DOHH2 (cell line): ENCODE data around the gene GPC5.
"Not testable (repeated sequence)": the region's sequence is repeated elsewhere in the genome, so short reads cannot be mapped to it uniquely, and the experiment has no call there.

Source experiments
- H3F3A ChIP-seq: fragments of 200-600 bp; sonication (generic), shearing (Covaris generic); 2 replicates; pipeline ENCODE4 v1.6.0; 2016; ENCODE audit warnings: antibody characterized with exemption, mild to moderate bottlenecking; ENCODE audit not compliant: control insufficient read depth, insufficient read depth
- H3K27ac ChIP-seq: fragments of 200-600 bp; sonication (generic); 2 replicates; pipeline ENCODE4 v1.5.1; 2014; ENCODE audit warnings: low read depth, mild to moderate bottlenecking, low read length, moderate library complexity
- H3K27me3 ChIP-seq: fragments of 200-600 bp; sonication (generic); 2 replicates; pipeline ENCODE4 v1.6.1; 2014; ENCODE audit warnings: mild to moderate bottlenecking, low read length, mixed read lengths; ENCODE audit not compliant: control insufficient read depth
- H3K36me3 ChIP-seq: fragments of 200-600 bp; sonication (generic); 2 replicates; pipeline ENCODE4 v1.6.1; 2014; ENCODE audit warnings: mild to moderate bottlenecking, low read length, moderate library complexity, mixed read lengths; ENCODE audit not compliant: control insufficient read depth
- H3K4me1 ChIP-seq: fragments of 200-600 bp; sonication (generic); 2 replicates; pipeline ENCODE4 v1.6.1; 2014; ENCODE audit warnings: mild to moderate bottlenecking, low read length, mixed read lengths; ENCODE audit not compliant: control insufficient read depth
- H3K4me2 ChIP-seq: fragments of 200-600 bp; sonication (generic); 2 replicates; pipeline ENCODE4 v1.6.0; 2014; ENCODE audit warnings: mild to moderate bottlenecking, low read length, moderate library complexity
- H3K4me3 ChIP-seq: fragments of 200-600 bp; sonication (generic); 2 replicates; pipeline ENCODE4 v1.5.1; 2014; ENCODE audit warnings: mild to moderate bottlenecking, low read length, mixed read lengths
- H3K79me2 ChIP-seq: fragments of 200-600 bp; sonication (generic); 2 replicates; pipeline ENCODE4 v1.6.1; 2014; ENCODE audit warnings: mild to moderate bottlenecking, low read length, mixed read lengths; ENCODE audit not compliant: control insufficient read depth
- H3K9me2 ChIP-seq: fragments of 200-600 bp; sonication (generic); replicated peaks from 2 replicates; pipeline ENCODE4 v1.6.1; 2014; ENCODE audit warnings: mild to moderate bottlenecking, low read length, mixed read lengths; ENCODE audit not compliant: control insufficient read depth
- H3K9me3 ChIP-seq: fragments of 200-600 bp; sonication (generic); 2 replicates; pipeline ENCODE4 v1.6.1; 2014; ENCODE audit warnings: antibody characterized with exemption, low read length, mixed read lengths; ENCODE audit not compliant: control insufficient read depth, insufficient read depth
- H4K20me1 ChIP-seq: fragments of 200-600 bp; sonication (generic); 2 replicates; pipeline ENCODE4 v1.6.0; 2014; ENCODE audit warnings: low read depth, mild to moderate bottlenecking, antibody characterized with exemption, low read length, moderate library complexity; ENCODE audit not compliant: control insufficient read depth, insufficient read depth
- CTCF ChIP-seq: fragments of 200-600 bp; sonication (generic); IDR thresholded peaks from one replicate; pipeline ENCODE4 v1.5.1; 2014; ENCODE audit warnings: antibody characterized with exemption, mild to moderate bottlenecking, low read depth, low read length; ENCODE audit not compliant: poor library complexity, severe bottlenecking
- EZH2phosphoT487 ChIP-seq: fragments of 200-600 bp; sonication (generic); IDR thresholded peaks from 2 replicates; pipeline ENCODE4 v1.6.1; 2017; ENCODE audit warnings: borderline replicate concordance, mild to moderate bottlenecking, antibody characterized with exemption, low read length, moderate library complexity, mixed read lengths

The GPC5 gene

GRCh38 chr13:91893040-91893439 is 494.6 kb downstream of the GPC5 start:
- Histone ChIP-seq H3K4me3 (no peak overlapping the region), H3K4me1 (no peaks in the 10 kb centered on the region), H3K79me2 (no peaks in the 10 kb centered on the region), H3F3A (no peaks in the 10 kb centered on the region), H3K4me2 (no peak overlapping the region), H3K27me3 (no peaks in the 10 kb centered on the region), H3K9me3 (no peaks in the 10 kb centered on the region), H4K20me1 (no peaks in the 10 kb centered on the region), H3K27ac (no peak overlapping the region), H3K36me3 (no peaks in the 10 kb centered on the region), H3K9me2 (no peaks in the 10 kb centered on the region)
- TF ChIP-seq CTCF (no peak), EZH2phosphoT487 (no peak)

GRCh38 chr13:91894316-91894715 is 495.9 kb downstream of the GPC5 start:
- Histone ChIP-seq H3K4me2 (no peak overlapping the region), H3K79me2 (no peaks in the 10 kb centered on the region), H3K9me3 (no peaks in the 10 kb centered on the region), H3F3A (no peaks in the 10 kb centered on the region), H4K20me1 (no peaks in the 10 kb centered on the region), H3K27me3 (no peaks in the 10 kb centered on the region), H3K9me2 (no peaks in the 10 kb centered on the region), H3K27ac (no peak overlapping the region), H3K36me3 (no peaks in the 10 kb centered on the region), H3K4me3 (no peak overlapping the region), H3K4me1 (no peaks in the 10 kb centered on the region)
- TF ChIP-seq CTCF, result no peak
- no peak for TF ChIP-seq EZH2phosphoT487

GRCh38 chr13:91896547-91896946 is 498.1 kb downstream of the GPC5 start:
- no peaks in the 10 kb centered on the region for H3K9me3 ChIP-seq
- H3K27me3 ChIP-seq, result no peaks in the 10 kb centered on the region
- TF ChIP-seq EZH2phosphoT487 (no peak), CTCF (no peak)
- H3K4me3 ChIP-seq, result no peak overlapping the region
- no peaks in the 10 kb centered on the region for H4K20me1 ChIP-seq
- H3K4me1 ChIP-seq, result no peaks in the 10 kb centered on the region
- no peak overlapping the region for H3K27ac ChIP-seq
- H3F3A ChIP-seq, result no peaks in the 10 kb centered on the region
- H3K79me2 ChIP-seq, result no peaks in the 10 kb centered on the region
- no peaks in the 10 kb centered on the region for H3K36me3 ChIP-seq
- no peaks in the 10 kb centered on the region for H3K9me2 ChIP-seq
- H3K4me2 ChIP-seq, result no peak overlapping the region

- H3K27ac ChIP-seq, H3K27me3 ChIP-seq, H3K4me1 ChIP-seq, H3K4me3 ChIP-seq, H3F3A ChIP-seq, H4K20me1 ChIP-seq, H3K9me3 ChIP-seq, H3K4me2 ChIP-seq, H3K36me3 ChIP-seq, H3K79me2 ChIP-seq, H3K9me2 ChIP-seq: not testable (repeated sequence)
Measured at GRCh38 chr13:91898986-91899385, 500.6 kb downstream of the GPC5 start.
